ENCODE data around the gene NSUN4. TPM values are rescaled to one million over a fixed set of nuclear protein-coding genes. Genes with fewer than 3 reads are reported as not detected.
A peak's percentile ranks its signal among the peaks of the same experiment; 100 is the strongest.

NSUN4 gene
- total RNA-seq, 1 donor from 2014 or later: 38.6 TPM

GRCh38 chr1:46301406-46301807 lies 39.2 kb upstream of the NSUN4 start:
- TF ChIP-seq CTCF (IDR thresholded peaks at IDR 0.05): no peak
- Mint-ChIP-seq H3K4me3 (peak overlapping the region; percentile 99), H3K27ac (peak overlapping the region; percentile 30), H3K36me3 (ENCODE audit: low read depth) (peaks cover 37% of the 10 kb centered on the region), H3K27me3 (no peaks in the 10 kb centered on the region), H3K9me3 (no peaks in the 10 kb centered on the region), H3K4me1 (peaks cover 46% of the 10 kb centered on the region)
- intact Hi-C loops (cut with micrococcal nuclease): loop anchor here (5.0 to 10.0 kb wide), 2 partner anchors 313 to 416 kb away; partner anchors contain the start of genes EFCAB14 and MOB3C
- no peak for ATAC-seq (ENCODE audit: low read depth)
- CTCF ChIA-PET: interaction anchor here (9.9 kb wide), 1 partner anchor 46 kb away, joined by 62 read pairs; no protein-coding TSS in a partner anchor
- no peak for DNase-seq
- POLR2A ChIA-PET: no interaction called here

GRCh38 chr1:46301808-46302640 lies 38.6 kb upstream of the NSUN4 start:
- ATAC-seq (ENCODE audit: low read depth) (peak; percentile 32), DNase-seq (peak; percentile 65)
- CTCF ChIA-PET: interaction anchor here (1.2 to 9.9 kb wide), 5 partner anchors 31 to 57 kb away, joined by 4 to 62 read pairs (median 11); partner anchors contain the start of genes NSUN4 and RAD54L
- H3K4me3 Mint-ChIP-seq: peak overlapping the region; percentile 99
- POLR2A ChIA-PET: interaction anchor here (1.5 to 3.1 kb wide), 4 partner anchors 26 to 55 kb away, joined by 6 to 66 read pairs (median 28); partner anchors contain the start of genes NSUN4 and RAD54L
- peaks cover 52% of the 10 kb centered on the region for H3K4me1 Mint-ChIP-seq
- no peaks in the 10 kb centered on the region for H3K9me3 Mint-ChIP-seq
- no peaks in the 10 kb centered on the region for H3K27me3 Mint-ChIP-seq
- intact Hi-C loops (cut with micrococcal nuclease): loop anchor here (1.0 to 10.0 kb wide), 4 partner anchors 31 to 415 kb away; partner anchors contain the start of genes EFCAB14 and MOB3C
- H3K36me3 Mint-ChIP-seq (ENCODE audit: low read depth): peaks cover 30% of the 10 kb centered on the region
- H3K27ac Mint-ChIP-seq: peak overlapping the region; percentile 97
- no peak for TF ChIP-seq CTCF (IDR thresholded peaks at IDR 0.05)

GRCh38 chr1:46302641-46303037 lies 38.0 kb upstream of the NSUN4 start:
- no peaks in the 10 kb centered on the region for H3K27me3 Mint-ChIP-seq
- H3K4me3 Mint-ChIP-seq: peak overlapping the region; percentile 99
- TF ChIP-seq CTCF (IDR thresholded peaks at IDR 0.05): no peak
- H3K4me1 Mint-ChIP-seq: peaks cover 58% of the 10 kb centered on the region
- H3K36me3 Mint-ChIP-seq (ENCODE audit: low read depth): peaks cover 28% of the 10 kb centered on the region
- H3K9me3 Mint-ChIP-seq: no peaks in the 10 kb centered on the region
- POLR2A ChIA-PET: interaction anchor here (0.7 to 3.1 kb wide), 13 partner anchors 12 to 1581 kb away, joined by 3 to 66 read pairs (median 6); partner anchors contain the start of genes ATPAF1, NSUN4 and RAD54L
- intact Hi-C loops (cut with micrococcal nuclease): loop anchor here (1.0 to 10.0 kb wide), 7 partner anchors 30 to 415 kb away; partner anchors contain the start of genes EFCAB14, MOB3C, NSUN4 and RAD54L
- CTCF ChIA-PET: interaction anchor here (1.2 to 9.9 kb wide), 5 partner anchors 31 to 58 kb away, joined by 4 to 62 read pairs (median 11); partner anchors contain the start of genes NSUN4 and RAD54L
- DNase-seq (no peak), ATAC-seq (ENCODE audit: low read depth) (peak; percentile 4)
- peak overlapping the region; percentile 97 for H3K27ac Mint-ChIP-seq

GRCh38 chr1:46303038-46303871 lies 37.4 kb upstream of the NSUN4 start, which contains the start of the genes LRRC41 and UQCRH:
Gene LRRC41 (minus strand): TSS chr1:46303616. CDS start chr1:46303322, 294 bp downstream.
Gene UQCRH (plus strand): TSS chr1:46303698. CDS start chr1:46303767, 69 bp downstream.
- ChIA-PET POLR2A (interaction anchor here (0.6 to 3.1 kb wide), 17 partner anchors 13 to 1671 kb away, joined by 3 to 66 read pairs (median 5); partner anchors contain the start of genes ATPAF1, NSUN4 and RAD54L), CTCF (interaction anchor here (0.9 to 9.9 kb wide), 8 partner anchors 30 to 58 kb away, joined by 3 to 62 read pairs (median 4); partner anchors contain the start of genes NSUN4 and RAD54L)
- H3K27me3 Mint-ChIP-seq: no peaks in the 10 kb centered on the region
- DNase-seq (peak; percentile 89), ATAC-seq (ENCODE audit: low read depth) (peak; percentile 82)
- H3K4me3 Mint-ChIP-seq: peak within 1 kb of the TSS; percentile 99
- H3K9me3 Mint-ChIP-seq: no peaks in the 10 kb centered on the region
- intact Hi-C loops (cut with micrococcal nuclease): loop anchor here (1.0 to 10.0 kb wide), 6 partner anchors 30 to 414 kb away; partner anchors contain the start of genes EFCAB14, MOB3C, NSUN4 and RAD54L
- no peak for TF ChIP-seq CTCF (IDR thresholded peaks at IDR 0.05)
- peaks cover 64% of the 10 kb centered on the region for H3K4me1 Mint-ChIP-seq
- peaks cover 26% of the 10 kb centered on the region for H3K36me3 Mint-ChIP-seq (ENCODE audit: low read depth)
- H3K27ac Mint-ChIP-seq: peak within 1 kb of the TSS; percentile 97

Data from activated B cell treated with CpG ODN at 0.5 μM for 24 hours (primary cell).